HCT116 (cell line): ENCODE data around the gene PRKCA. TPM values are rescaled to one million over a fixed set of nuclear protein-coding genes. Genes with fewer than 3 reads are reported as not detected.

Experiments used
- ATAC-seq: fragments of 200-7000 bp; cut with Tn5 transposase; 2 replicates; pipeline ENCODE4 v1.9.1; 2020; ENCODE audit warnings: mild to moderate bottlenecking, moderate library complexity
- BruUV-seq: library from RNA; stranded (reverse); fragments of 400-500 nt; replicated peaks from 2 replicates; lab custom pipeline; 2021; lab: Mats Ljungman, UMichigan
- CTCF ChIA-PET: fragments of 300-600 bp; sonication (Branson Sonifier 250); formaldehyde crosslinking; loops from one replicate; lab custom pipeline; 2021; ENCODE audit warnings: antibody characterized with exemption; lab: Charles Lee
- POLR2A ChIA-PET: fragments of 300-600, 350-600 bp; sonication (Branson Sonifier 250); formaldehyde crosslinking; loops from one replicate; lab custom pipeline; 2021; ENCODE audit warnings: antibody characterized with exemption; lab: Charles Lee
- RAD21 ChIA-PET, 2 experiments: fragments of 300-600 bp; sonication (Branson Sonifier 250); formaldehyde crosslinking; loops; one replicate each; lab custom pipeline; 2023; ENCODE audit warnings: low total read pairs in 2 of 2; ENCODE audit not compliant: uncharacterized antibody in 2 of 2, unreplicated experiment in 2 of 2, low non-redundant PET in 1 of 2; lab: Charles Lee
- DNase-seq: peaks from one replicate; pipeline ENCODE4 v3.0.0-alpha.2; 2010; ENCODE audit warnings: low read depth, low spot score
- H2AFZ ChIP-seq: fragments of 200-600 bp; shearing (Covaris generic), sonication (generic); 2 replicates; pipeline ENCODE4 v1.6.1; 2017; ENCODE audit warnings: low read depth, mixed run types, mixed read lengths, antibody characterized with exemption, low read length; ENCODE audit not compliant: poor library complexity, severe bottlenecking
- H3K27ac ChIP-seq: 2 replicates; pipeline ENCODE4 v1.5.1; 2012; ENCODE audit warnings: low read depth, low read length
- H3K27me3 ChIP-seq: fragments of 200-600 bp; sonication (generic); 2 replicates; pipeline ENCODE4 v1.6.1; 2016; ENCODE audit warnings: mixed run types, low read length, mixed read lengths; ENCODE audit not compliant: insufficient read depth
- H3K36me3 ChIP-seq, 2 experiments: fragments of 200-500 bp in 1 of 2; fragments of 200-600 bp in 1 of 2; sonication (Bioruptor generic) in 1 of 2; sonication (generic) in 1 of 2; 2 replicates each; pipeline versions ENCODE4 v1.5.1 to v1.6.1; 2014 to 2016; ENCODE audit warnings: low read length in 2 of 2, inconsistent platforms in 1 of 2, mixed read lengths in 1 of 2, mixed run types in 1 of 2; ENCODE audit not compliant: insufficient read depth in 2 of 2, control insufficient read depth in 1 of 2
- H3K4me1 ChIP-seq, 2 experiments: fragments of 200-600 bp in 1 of 2; sonication (generic) in 1 of 2; 2 replicates each; pipeline versions ENCODE4 v1.5.1 to v1.6.1; 2012 to 2017; ENCODE audit warnings: low read length in 2 of 2, inconsistent platforms in 1 of 2, mild to moderate bottlenecking in 1 of 2, mixed read lengths in 1 of 2, mixed run types in 1 of 2, moderate library complexity in 1 of 2; ENCODE audit not compliant: insufficient read depth in 2 of 2, control insufficient read depth in 1 of 2
- H3K4me2 ChIP-seq: fragments of 200-600 bp; sonication (generic); 2 replicates; pipeline ENCODE4 v1.6.1; 2017; ENCODE audit warnings: mixed run types, low read length, mixed read lengths
- H3K4me3 ChIP-seq, 2 experiments: fragments of 200-600 bp in 1 of 2; sonication (generic) in 1 of 2; replicated peaks in 1 of 2; 2 replicates each; pipeline ENCODE4 v1.5.1; 2011 to 2016; ENCODE audit warnings: low read length in 2 of 2, control low read depth in 1 of 2, low read depth in 1 of 2, mild to moderate bottlenecking in 1 of 2, mixed read lengths in 1 of 2, mixed run types in 1 of 2
- H3K79me2 ChIP-seq: fragments of 200-600 bp; sonication (generic); 2 replicates; pipeline ENCODE4 v1.6.1; 2017; ENCODE audit warnings: mild to moderate bottlenecking, mixed run types, low read length, moderate library complexity, mixed read lengths; ENCODE audit not compliant: insufficient read depth
- H3K9ac ChIP-seq: fragments of 200-600 bp; sonication (generic); 2 replicates; pipeline ENCODE4 v1.6.1; 2016; ENCODE audit warnings: low read length, mixed read lengths
- H3K9me2 ChIP-seq: fragments of 200-600 bp; sonication (generic), shearing (Covaris generic); 2 replicates; pipeline ENCODE4 v1.6.1; 2017; ENCODE audit warnings: mixed run types, mild to moderate bottlenecking, moderate library complexity; ENCODE audit not compliant: insufficient read depth
- H3K9me3 ChIP-seq, 2 experiments: fragments of 200-500 bp in 1 of 2; fragments of 200-600 bp in 1 of 2; sonication (Bioruptor generic) in 1 of 2; sonication (generic) in 1 of 2; 2 replicates each; pipeline ENCODE4 v1.6.1; 2014 to 2017; ENCODE audit warnings: low read length in 2 of 2, mixed read lengths in 2 of 2, inconsistent platforms in 1 of 2, low read depth in 1 of 2, mild to moderate bottlenecking in 1 of 2, mixed run types in 1 of 2, moderate library complexity in 1 of 2; ENCODE audit not compliant: control insufficient read depth in 1 of 2, insufficient read depth in 1 of 2
- H4K20me1 ChIP-seq: fragments of 200-600 bp; sonication (generic), shearing (Covaris generic); 2 replicates; pipeline ENCODE4 v1.6.1; 2017; ENCODE audit warnings: mixed run types, mild to moderate bottlenecking, moderate library complexity; ENCODE audit not compliant: insufficient read depth
- CBX3 ChIP-seq: IDR thresholded peaks from 2 replicates; pipeline ENCODE4 v1.6.1; 2012; ENCODE audit warnings: low read depth
- CEBPB ChIP-seq: IDR thresholded peaks from 2 replicates; pipeline ENCODE4 v1.6.1; 2012; ENCODE audit warnings: low read depth
- ELF1 ChIP-seq: IDR thresholded peaks from 2 replicates; pipeline ENCODE4 v1.6.1; 2012; ENCODE audit warnings: low read depth, borderline replicate concordance
- EZH2phosphoT487 ChIP-seq: fragments of 200-600 bp; IDR thresholded peaks from 2 replicates; pipeline ENCODE4 v1.6.1; 2018; ENCODE audit warnings: antibody characterized with exemption, borderline replicate concordance
- JUND ChIP-seq: IDR thresholded peaks from 2 replicates; pipeline ENCODE4 v1.6.1; 2012
- POLR2A ChIP-seq: IDR thresholded peaks from 2 replicates; pipeline ENCODE4 v1.7.0; 2011; ENCODE audit warnings: borderline replicate concordance; ENCODE audit not compliant: insufficient read depth, insufficient read length; ENCODE audit errors: extremely low read depth
- POLR2AphosphoS5 ChIP-seq: IDR thresholded peaks from 2 replicates; pipeline ENCODE4 v1.6.1; 2011; ENCODE audit warnings: mild to moderate bottlenecking, low read depth, low read length, moderate library complexity
- RAD21 ChIP-seq: IDR thresholded peaks from 2 replicates; pipeline ENCODE4 v1.6.1; 2012; ENCODE audit warnings: low read depth, mild to moderate bottlenecking
- REST ChIP-seq: IDR thresholded peaks from 2 replicates; pipeline ENCODE4 v1.6.1; 2012; ENCODE audit warnings: low read depth
- SIN3A ChIP-seq: IDR thresholded peaks from 2 replicates; pipeline ENCODE4 v1.6.1; 2012; ENCODE audit warnings: low read depth
- SRF ChIP-seq: IDR thresholded peaks from 2 replicates; pipeline ENCODE4 v1.6.1; 2012; ENCODE audit warnings: low read depth
- intact Hi-C: fragments of 100-400 bp; cut with micrococcal nuclease; formaldehyde crosslinking; loops from 2 replicates; pipeline ENCODE4 v1.10.0; 2022
- total RNA-seq: library from RNA; stranded (reverse); gene quantifications from one replicate; pipeline ENCODE4 v1.2.1, GENCODE V29; 2021; ENCODE audit not compliant: unreplicated experiment
- TF ChIP-seq, protein P1 (sequence below), 3 experiments: fragments of 200-600 bp in 1 of 3; sonication (generic) in 1 of 3; IDR thresholded peaks in 2 of 3; conservative IDR thresholded peaks in 1 of 3; 2 replicates each; pipeline ENCODE4 v1.5.1; 2012 to 2017; ENCODE audit warnings: low read depth in 2 of 3, low read length in 2 of 3, antibody characterized with exemption in 1 of 3, borderline replicate concordance in 1 of 3, control low read depth in 1 of 3, mild to moderate bottlenecking in 1 of 3, mixed read lengths in 1 of 3, mixed run types in 1 of 3, moderate library complexity in 1 of 3; ENCODE audit not compliant: insufficient read depth in 1 of 3
- TF ChIP-seq, protein P2 (sequence below): IDR thresholded peaks from 2 replicates; pipeline ENCODE4 v1.6.1; 2012
- TF ChIP-seq, protein P3 (sequence below): IDR thresholded peaks from 2 replicates; pipeline ENCODE4 v1.6.1; 2012

PRKCA gene
- total RNA-seq, 1 experiment from 2014 or later = 18.8 TPM

- no peak for DNase-seq
- intact Hi-C loops = no loop called here
- H3K9me2 ChIP-seq = no peaks in the 10 kb centered on the region
- ChIA-PET CTCF (no interaction called here), RAD21 (no interaction called here), POLR2A (no interaction called here)
- no peaks in the 10 kb centered on the region for H3K27me3 ChIP-seq
- peaks cover 0 to 5% of the 10 kb centered on the region in 2 experiments; a peak in 1 of 4 replicates for H3K4me1 ChIP-seq
- no TSS peak for BruUV-seq
- H3K79me2 ChIP-seq = no peaks in the 10 kb centered on the region
- H3K9ac ChIP-seq = no peak overlapping the region
- H4K20me1 ChIP-seq = no peaks in the 10 kb centered on the region
- ATAC-seq = no peak
- no peak overlapping the region for H3K4me2 ChIP-seq
- H3K36me3 ChIP-seq = no peaks in the 10 kb centered on the region
- H3K4me3 ChIP-seq = no peak overlapping the region
- no peak overlapping the region for H3K27ac ChIP-seq
- H2AFZ ChIP-seq = no peak overlapping the region
- H3K9me3 ChIP-seq = no peaks in the 10 kb centered on the region
- no peak for TF ChIP-seq RAD21
- TF ChIP-seq CEBPB = no peak
- no peak for TF ChIP-seq SRF
These were observed 84.3 kb downstream of the PRKCA start for GRCh38 chr17:66386498-66387351.

- BruUV-seq = no TSS peak
- POLR2A ChIA-PET = no interaction called here
- TF ChIP-seq SIN3A (no peak), CBX3 (no peak), REST (no peak), EZH2phosphoT487 (no peak), RAD21 (no peak), ELF1 (no peak), JUND (no peak), POLR2A (no peak), POLR2AphosphoS5 (no peak), SRF (no peak)
- TF ChIP-seq, protein P1, sequence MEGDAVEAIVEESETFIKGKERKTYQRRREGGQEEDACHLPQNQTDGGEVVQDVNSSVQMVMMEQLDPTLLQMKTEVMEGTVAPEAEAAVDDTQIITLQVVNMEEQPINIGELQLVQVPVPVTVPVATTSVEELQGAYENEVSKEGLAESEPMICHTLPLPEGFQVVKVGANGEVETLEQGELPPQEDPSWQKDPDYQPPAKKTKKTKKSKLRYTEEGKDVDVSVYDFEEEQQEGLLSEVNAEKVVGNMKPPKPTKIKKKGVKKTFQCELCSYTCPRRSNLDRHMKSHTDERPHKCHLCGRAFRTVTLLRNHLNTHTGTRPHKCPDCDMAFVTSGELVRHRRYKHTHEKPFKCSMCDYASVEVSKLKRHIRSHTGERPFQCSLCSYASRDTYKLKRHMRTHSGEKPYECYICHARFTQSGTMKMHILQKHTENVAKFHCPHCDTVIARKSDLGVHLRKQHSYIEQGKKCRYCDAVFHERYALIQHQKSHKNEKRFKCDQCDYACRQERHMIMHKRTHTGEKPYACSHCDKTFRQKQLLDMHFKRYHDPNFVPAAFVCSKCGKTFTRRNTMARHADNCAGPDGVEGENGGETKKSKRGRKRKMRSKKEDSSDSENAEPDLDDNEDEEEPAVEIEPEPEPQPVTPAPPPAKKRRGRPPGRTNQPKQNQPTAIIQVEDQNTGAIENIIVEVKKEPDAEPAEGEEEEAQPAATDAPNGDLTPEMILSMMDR (IDR thresholded peaks at IDR 0.05 in 2 of 3, conservative IDR thresholded peaks at IDR 0.05 in 1 of 3; ENCODE audit: borderline replicate concordance in 1 of 3, insufficient read depth in 1 of 3, low read depth in 2 of 3, low read length in 2 of 3) = no peak
- TF ChIP-seq, protein P2, sequence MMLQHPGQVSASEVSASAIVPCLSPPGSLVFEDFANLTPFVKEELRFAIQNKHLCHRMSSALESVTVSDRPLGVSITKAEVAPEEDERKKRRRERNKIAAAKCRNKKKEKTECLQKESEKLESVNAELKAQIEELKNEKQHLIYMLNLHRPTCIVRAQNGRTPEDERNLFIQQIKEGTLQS = no peak
- TF ChIP-seq, protein P3, sequence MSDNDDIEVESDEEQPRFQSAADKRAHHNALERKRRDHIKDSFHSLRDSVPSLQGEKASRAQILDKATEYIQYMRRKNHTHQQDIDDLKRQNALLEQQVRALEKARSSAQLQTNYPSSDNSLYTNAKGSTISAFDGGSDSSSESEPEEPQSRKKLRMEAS = no peak
These were observed 85.1 kb downstream of the PRKCA start for GRCh38 chr17:66387392-66387981.

More at GRCh38 chr17:66387392-66387981, 85.1 kb downstream of the PRKCA start:
- ChIA-PET CTCF (no interaction called here), RAD21 (interaction anchor here in 1 of 2 experiments (0.7 kb wide), 1 partner anchor 142 kb away, joined by 3 read pairs; no protein-coding TSS in a partner anchor)
- intact Hi-C loops = no loop called here
- ATAC-seq = no peak
- H3K4me2 ChIP-seq = no peak overlapping the region
- no peak overlapping the region for H3K4me3 ChIP-seq
- H3K36me3 ChIP-seq = no peaks in the 10 kb centered on the region
- H3K79me2 ChIP-seq = no peaks in the 10 kb centered on the region
- H3K27ac ChIP-seq = no peak overlapping the region
- H3K27me3 ChIP-seq = no peaks in the 10 kb centered on the region
- no peak for DNase-seq
- H2AFZ ChIP-seq = no peak overlapping the region
- no peaks in the 10 kb centered on the region for H4K20me1 ChIP-seq
- no peak overlapping the region for H3K9ac ChIP-seq
- H3K9me2 ChIP-seq = no peaks in the 10 kb centered on the region
- H3K4me1 ChIP-seq = peaks cover 0 to 5% of the 10 kb centered on the region in 2 experiments; a peak in 1 of 4 replicates
- no peaks in the 10 kb centered on the region for H3K9me3 ChIP-seq
